GM21381 (cell line): ENCODE measurements around the gene MKNK1.

ENCODE experiments used
- ATAC-seq: cut with Tn5 transposase; IDR thresholded peaks from one replicate; pipeline ENCODE4 v1.9.1; 2021; ENCODE audit warnings: mild to moderate bottlenecking, moderate library complexity; ENCODE audit not compliant: unreplicated experiment

MKNK1 gene

DNA sequence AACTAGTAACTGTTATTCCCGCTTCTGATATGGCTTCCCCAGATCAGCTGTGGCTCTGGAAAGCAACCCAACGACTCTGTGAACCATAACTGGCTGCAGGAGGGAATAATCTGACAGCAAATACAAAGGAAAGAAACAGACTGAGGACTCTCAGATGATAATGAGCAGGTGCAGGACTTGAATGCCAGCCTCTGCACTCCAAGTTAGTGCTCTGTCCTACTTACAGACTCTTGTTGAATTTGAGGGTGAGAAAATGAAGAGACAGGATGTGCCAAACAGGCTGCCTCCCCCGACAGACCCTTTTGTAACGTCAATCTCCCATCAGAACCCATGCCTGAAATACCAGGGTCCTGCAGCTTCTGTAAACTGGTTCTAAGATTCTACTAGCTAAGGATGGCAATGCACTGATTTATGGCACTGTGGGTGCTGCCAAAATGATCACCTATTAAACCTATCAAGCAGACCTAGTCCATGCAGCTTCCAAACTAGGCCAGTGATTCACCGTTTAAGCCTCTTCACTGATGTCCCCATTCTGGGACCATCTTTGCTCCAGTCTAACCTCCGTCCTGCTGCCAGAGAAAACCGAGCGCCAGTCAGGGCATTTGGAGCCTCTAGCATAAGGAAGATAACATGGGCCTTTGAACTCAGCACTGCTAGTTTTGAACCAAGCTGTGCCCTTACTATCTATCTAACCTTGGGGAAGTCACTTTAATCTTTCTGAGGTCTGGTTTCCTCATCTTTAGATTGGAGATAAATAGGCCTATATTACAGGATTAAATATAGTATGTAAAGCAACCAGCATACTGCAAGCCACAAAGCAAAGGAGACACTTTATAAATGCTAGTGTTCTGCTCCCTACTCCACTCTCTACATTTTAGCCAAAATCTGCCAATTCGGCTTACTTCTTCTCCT lies 4.8 kb downstream of the MKNK1 start:
- no peak for ATAC-seq

GRCh38 chr1:46596846-46597245 lies 7.2 kb downstream of the MKNK1 start:
- no peak for ATAC-seq

DNA sequence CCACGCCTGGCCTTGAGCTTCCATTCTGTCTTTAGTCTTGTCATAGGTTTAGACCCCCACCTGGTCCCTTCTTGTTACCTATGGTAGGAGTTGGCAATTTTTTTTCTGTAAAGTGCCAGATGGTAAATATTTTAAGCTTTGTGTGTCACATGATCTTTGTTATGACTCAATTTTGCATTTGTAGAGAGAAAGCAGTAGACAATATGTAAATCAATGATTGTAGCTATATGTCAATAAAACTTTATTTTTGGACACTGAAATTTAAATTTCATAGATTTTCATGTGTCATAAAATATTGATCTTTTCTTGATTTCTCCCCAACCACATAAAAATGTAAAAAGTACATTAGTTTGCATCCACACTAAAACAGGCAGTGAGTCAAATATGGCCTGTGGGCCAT lies 8.0 kb downstream of the MKNK1 start:
- no peak for ATAC-seq

DNA sequence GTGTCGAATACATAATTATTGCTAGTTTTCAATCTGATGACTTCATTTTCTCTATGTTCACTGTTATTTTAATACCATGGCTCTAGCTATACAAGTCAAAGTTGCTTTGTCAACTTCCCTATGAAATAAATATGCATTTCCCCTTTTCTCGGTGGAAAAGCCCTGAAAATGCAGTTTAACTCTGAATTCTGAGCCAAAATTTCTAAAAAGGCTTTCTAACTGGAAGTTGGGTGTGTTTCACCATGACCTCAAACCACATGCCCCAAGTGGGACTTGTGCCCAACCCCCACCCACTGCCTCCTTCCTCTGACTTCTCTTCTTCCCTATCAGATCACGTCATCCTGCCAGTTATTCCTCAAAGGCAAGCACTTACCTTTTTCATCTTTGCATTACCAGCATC lies 8.9 kb downstream of the MKNK1 start:
- no peak for ATAC-seq

- ATAC-seq: no peak
Measured at GRCh38 chr1:46594063-46594462, 10.0 kb downstream of the MKNK1 start.

DNA sequence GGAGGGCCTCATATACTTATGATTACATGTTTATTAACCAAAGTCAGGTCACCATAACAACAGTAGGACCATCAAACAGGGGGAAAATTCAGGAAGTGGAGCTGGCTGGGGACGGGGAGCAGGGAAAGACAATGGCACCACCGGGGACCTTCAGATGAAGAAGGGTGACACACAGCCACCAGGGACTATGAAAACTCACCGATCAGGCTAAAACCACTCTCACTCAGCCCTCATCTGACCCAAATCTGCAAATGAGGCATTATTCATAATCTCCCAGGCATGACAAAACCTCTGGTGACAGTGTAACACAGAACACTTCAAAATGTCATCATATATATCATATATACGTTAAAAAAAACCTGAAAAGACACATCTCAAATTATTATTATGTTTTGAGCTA lies 11.2 kb downstream of the MKNK1 start:
- ATAC-seq: no peak

- ATAC-seq: no peak
Measured at GRCh38 chr1:46589529-46589928, 14.5 kb downstream of the MKNK1 start.

DNA sequence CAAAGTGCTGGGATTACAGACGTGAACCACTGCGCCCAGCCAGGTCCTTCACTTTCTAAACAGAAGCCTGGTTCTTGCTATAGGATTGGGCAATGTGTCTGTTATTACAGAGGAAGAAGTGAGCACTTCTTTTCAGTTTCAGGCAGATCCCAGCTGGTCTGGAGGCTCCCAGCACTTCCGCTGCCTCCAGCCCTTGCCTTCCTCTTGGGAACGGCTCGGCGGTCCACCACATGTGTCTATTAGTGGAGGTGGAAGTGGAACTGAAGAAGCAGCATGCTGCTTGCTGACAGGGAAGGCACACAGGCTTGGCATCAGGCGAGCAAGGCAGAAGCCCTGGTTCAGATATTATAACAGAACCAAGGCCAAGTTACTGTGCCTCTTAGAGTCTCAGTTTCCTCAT lies 17.0 kb downstream of the MKNK1 start:
- ATAC-seq: no peak

GRCh38 chr1:46585312-46585938 lies 18.6 kb downstream of the MKNK1 start:
- no peak for ATAC-seq

DNA sequence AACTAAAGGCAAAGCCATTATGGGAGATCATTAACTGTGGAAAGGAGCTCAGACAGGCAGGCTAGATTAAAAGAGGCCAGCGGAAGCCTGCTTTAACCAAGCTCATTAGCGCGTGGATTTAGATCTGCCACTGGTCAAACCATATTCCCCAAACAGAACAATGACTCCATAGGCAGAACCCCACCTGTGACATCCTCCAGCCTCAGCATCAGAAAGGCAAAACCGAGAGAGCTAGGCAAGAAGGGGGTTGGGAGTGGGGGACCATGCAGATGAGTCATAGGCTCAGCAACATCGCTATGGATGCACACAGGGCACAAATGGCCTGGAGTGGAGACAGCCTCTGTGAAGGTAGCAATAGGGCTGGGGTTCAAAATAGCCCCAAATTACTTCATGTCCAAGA lies 20.6 kb downstream of the MKNK1 start:
- no peak for ATAC-seq

- no peak for ATAC-seq
Measured at GRCh38 chr1:46582972-46583371, 21.1 kb downstream of the MKNK1 start.

GRCh38 chr1:46581681-46582455 lies 22.2 kb downstream of the MKNK1 start:
- ATAC-seq: no peak

GRCh38 chr1:46580140-46580903 lies 23.7 kb downstream of the MKNK1 start:
- ATAC-seq: no peak

GRCh38 chr1:46577671-46578070 lies 26.4 kb downstream of the MKNK1 start:
- ATAC-seq: no peak

GRCh38 chr1:46576596-46576995 lies 27.5 kb downstream of the MKNK1 start:
- ATAC-seq: no peak

GRCh38 chr1:46575778-46576177 lies 28.3 kb downstream of the MKNK1 start:
- no peak for ATAC-seq

GRCh38 chr1:46575300-46575699 lies 28.8 kb downstream of the MKNK1 start:
- ATAC-seq: no peak

GRCh38 chr1:46571691-46572225 lies 32.3 kb downstream of the MKNK1 start:
- ATAC-seq: no peak

GRCh38 chr1:46569884-46570725 lies 34.0 kb downstream of the MKNK1 start:
- ATAC-seq: no peak

- ATAC-seq: no peak
Measured at GRCh38 chr1:46569116-46569515, 35.0 kb downstream of the MKNK1 start.
